B cell (primary cell): ENCODE results near the gene NAPA. TPM values are rescaled to one million over a fixed set of nuclear protein-coding genes. Genes with fewer than 3 reads are reported as not detected.

ENCODE experiments used
- ATAC-seq: fragments of 200-7000 bp; cut with Tn5 transposase; one replicate; pipeline ENCODE4 v1.10.0; 2021; ENCODE audit warnings: low read depth, mild to moderate bottlenecking, moderate number of reproducible peaks, moderate library complexity
- CTCF ChIA-PET: fragments of 350-600 bp; sonication (Branson Sonifier 250); formaldehyde crosslinking; loops from one replicate; lab custom pipeline; 2021; ENCODE audit warnings: antibody characterized with exemption, inconsistent platforms; lab: Charles Lee
- POLR2A ChIA-PET: fragments of 350-600 bp; sonication (Branson Sonifier 250); formaldehyde crosslinking; loops from one replicate; lab custom pipeline; 2021; ENCODE audit warnings: antibody characterized with exemption; lab: Charles Lee
- DNase-seq: peaks from one replicate; pipeline ENCODE4 v3.0.0; 2013
- H2AFZ ChIP-seq: 2 replicates; pipeline ENCODE4 v1.6.1; 2012; ENCODE audit warnings: mild to moderate bottlenecking, low read depth, low read length; ENCODE audit not compliant: insufficient read depth, poor library complexity, severe bottlenecking
- H3K27ac ChIP-seq, 2 donors: 1 replicate in 1 of 2; 2 replicates in 1 of 2; pipeline ENCODE4 v1.5.1; 2012 to 2013; ENCODE audit warnings: low read length in 2 of 2, mild to moderate bottlenecking in 2 of 2, moderate library complexity in 1 of 2
- H3K27me3 ChIP-seq, 4 experiments: fragments of 200-600 bp in 1 of 4; sonication (generic) in 1 of 4; replicated peaks in 1 of 4; 1 replicate in 2 of 4; 2 replicates in 2 of 4; pipeline versions ENCODE4 v1.6.1 to v1.7.0; 2013 to 2016; ENCODE audit warnings: low read length in 3 of 4, mild to moderate bottlenecking in 2 of 4, mixed read lengths in 1 of 4, moderate library complexity in 1 of 4; ENCODE audit not compliant: insufficient read depth in 4 of 4, control insufficient read depth in 3 of 4; ENCODE audit errors: control extremely low read depth in 1 of 4
- H3K36me3 ChIP-seq, 2 experiments: replicated peaks in 1 of 2; 1 replicate in 1 of 2; 2 replicates in 1 of 2; pipeline versions ENCODE4 v1.6.1 to v1.7.1; 2013; ENCODE audit warnings: low read length in 1 of 2; ENCODE audit not compliant: insufficient read depth in 2 of 2, control insufficient read depth in 1 of 2; ENCODE audit errors: control extremely low read depth in 1 of 2, extremely low read depth in 1 of 2
- H3K4me1 ChIP-seq, 2 donors: fragments of 200-600 bp in 1 of 2; sonication (generic) in 1 of 2; 1 replicate in 1 of 2; 2 replicates in 1 of 2; pipeline versions ENCODE4 v1.5.1 to v1.6.1; 2013 to 2017; ENCODE audit warnings: low read length in 2 of 2; ENCODE audit not compliant: control insufficient read depth in 2 of 2, insufficient read depth in 2 of 2
- H3K4me2 ChIP-seq: replicated peaks from 2 replicates; pipeline ENCODE3; 2012; ENCODE audit warnings: mild to moderate bottlenecking, low read depth, low read length; ENCODE audit not compliant: poor library complexity, severe bottlenecking
- H3K4me3 ChIP-seq, 5 experiments: fragments of 200-600 bp in 1 of 5; sonication (generic) in 1 of 5; 1 replicate in 3 of 5; 2 replicates in 2 of 5; pipeline versions ENCODE4 v1.5.1 to v1.7.0; 2011 to 2016; ENCODE audit warnings: low read length in 4 of 5, mild to moderate bottlenecking in 4 of 5, low read depth in 2 of 5, control low read depth in 1 of 5, moderate library complexity in 1 of 5; ENCODE audit not compliant: insufficient read depth in 1 of 5; ENCODE audit errors: control extremely low read depth in 1 of 5, extremely low read depth in 1 of 5
- H3K79me2 ChIP-seq: fragments of 200-600 bp; sonication (generic); one replicate; pipeline ENCODE4 v1.6.0; 2016; ENCODE audit warnings: low read length; ENCODE audit not compliant: control insufficient read depth, insufficient read depth
- H3K9ac ChIP-seq: fragments of 200-600 bp; sonication (generic); 2 replicates; pipeline ENCODE4 v1.6.1; 2017; ENCODE audit warnings: mild to moderate bottlenecking, low read length, moderate library complexity
- H3K9me3 ChIP-seq, 3 donors: one replicate each; pipeline versions ENCODE4 v1.6.1 to v1.7.1; 2013; ENCODE audit warnings: low read length in 2 of 3; ENCODE audit not compliant: control insufficient read depth in 2 of 3, insufficient read depth in 1 of 3; ENCODE audit errors: control extremely low read depth in 1 of 3
- H4K20me1 ChIP-seq: 2 replicates; pipeline ENCODE4 v1.6.0; 2012; ENCODE audit warnings: mild to moderate bottlenecking, low read length; ENCODE audit not compliant: insufficient read depth, control insufficient read depth, poor library complexity, severe bottlenecking
- H3K27ac Mint-ChIP-seq: one replicate; pipeline ENCODE4 v1.8.0; 2021; ENCODE audit warnings: mixed read lengths
- H3K27me3 Mint-ChIP-seq: one replicate; pipeline ENCODE4 v1.8.0; 2021; ENCODE audit warnings: mixed read lengths
- H3K4me1 Mint-ChIP-seq: one replicate; pipeline ENCODE4 v1.8.0; 2021; ENCODE audit warnings: mixed read lengths
- H3K4me3 Mint-ChIP-seq: one replicate; pipeline ENCODE4 v1.8.0; 2021; ENCODE audit warnings: mixed read lengths
- H3K9me3 Mint-ChIP-seq: one replicate; pipeline ENCODE4 v1.8.0; 2022; ENCODE audit warnings: mixed read lengths; ENCODE audit not compliant: insufficient read depth
- EZH2 ChIP-seq: IDR thresholded peaks from 2 replicates; pipeline ENCODE4 v1.6.1; 2012; ENCODE audit warnings: borderline replicate concordance, low read depth, mild to moderate bottlenecking, moderate library complexity, low read length; ENCODE audit not compliant: insufficient read depth, poor library complexity, severe bottlenecking
- WGBS: methylation state at CpG from one replicate; pipeline ENCODE4 v1.1.5; 2013; ENCODE audit warnings: missing lambda C conversion rate; ENCODE audit not compliant: insufficient coverage; 5-methylcytosine and 5-hydroxymethylcytosine counted together
- intact Hi-C: fragments of 100-400 bp; cut with micrococcal nuclease; formaldehyde crosslinking; loops from one replicate; pipeline ENCODE4 v1.10.0; 2022
- polyA plus RNA-seq: library from polyadenylated mRNA; depleted of rRNA; stranded (reverse); fragments of >200 nt; gene quantifications from 2 replicates; pipeline ENCODE4 v1.2.3, GENCODE V29; 2012
- total RNA-seq, 2 donors: library from RNA; stranded (reverse); fragments of 120-200 nt in 1 of 2; gene quantifications; 1 replicate in 1 of 2; 2 replicates in 1 of 2; pipeline versions ENCODE4 v1.2.3 to v1.2.4, GENCODE V29; 2013 to 2022
- TF ChIP-seq, protein P1 (sequence below): fragments of 200-600 bp; IDR thresholded peaks from one replicate; pipeline ENCODE4 v1.8.0; 2022; ENCODE audit warnings: antibody characterized with exemption, mild to moderate bottlenecking

The NAPA gene
- total and polyA plus RNA-seq, 2 donors (not counting 1 experiment from before 2014, with no cell fraction given), result 66.8 to 86.5 TPM

GRCh38 chr19:47531640-47532387 is 17.0 kb upstream of the NAPA start:
- Histone ChIP-seq H3K36me3 (no peaks in the 10 kb centered on the region), H3K9ac (no peak overlapping the region), H3K27me3 (peaks cover 0 to 12% (median under 1%) of the 10 kb centered on the region in 4 experiments), H3K4me3 (no peak overlapping the region), H3K4me2 (no peak overlapping the region), H4K20me1 (no peaks in the 10 kb centered on the region), H3K79me2 (no peaks in the 10 kb centered on the region), H3K4me1 (no peaks in the 10 kb centered on the region), H3K9me3 (peaks cover 0 to 13% (median 0%) of the 10 kb centered on the region in 3 donors), H2AFZ (no peak overlapping the region), H3K27ac (no peak overlapping the region)
- Mint-ChIP-seq H3K4me1 (no peaks in the 10 kb centered on the region), H3K27me3 (peaks cover 20% of the 10 kb centered on the region), H3K9me3 (no peaks in the 10 kb centered on the region), H3K4me3 (no peak overlapping the region), H3K27ac (no peak overlapping the region)
- intact Hi-C loops, result no loop called here
- DNase-seq (no peak), ATAC-seq (no peak)
- ChIA-PET CTCF (interaction anchor here (0.9 kb wide), 1 partner anchor 16 kb away, joined by 3 read pairs; the partner anchor contains the start of gene NAPA), POLR2A (no interaction called here)
- TF ChIP-seq EZH2, result no peak
- TF ChIP-seq, protein P1, sequence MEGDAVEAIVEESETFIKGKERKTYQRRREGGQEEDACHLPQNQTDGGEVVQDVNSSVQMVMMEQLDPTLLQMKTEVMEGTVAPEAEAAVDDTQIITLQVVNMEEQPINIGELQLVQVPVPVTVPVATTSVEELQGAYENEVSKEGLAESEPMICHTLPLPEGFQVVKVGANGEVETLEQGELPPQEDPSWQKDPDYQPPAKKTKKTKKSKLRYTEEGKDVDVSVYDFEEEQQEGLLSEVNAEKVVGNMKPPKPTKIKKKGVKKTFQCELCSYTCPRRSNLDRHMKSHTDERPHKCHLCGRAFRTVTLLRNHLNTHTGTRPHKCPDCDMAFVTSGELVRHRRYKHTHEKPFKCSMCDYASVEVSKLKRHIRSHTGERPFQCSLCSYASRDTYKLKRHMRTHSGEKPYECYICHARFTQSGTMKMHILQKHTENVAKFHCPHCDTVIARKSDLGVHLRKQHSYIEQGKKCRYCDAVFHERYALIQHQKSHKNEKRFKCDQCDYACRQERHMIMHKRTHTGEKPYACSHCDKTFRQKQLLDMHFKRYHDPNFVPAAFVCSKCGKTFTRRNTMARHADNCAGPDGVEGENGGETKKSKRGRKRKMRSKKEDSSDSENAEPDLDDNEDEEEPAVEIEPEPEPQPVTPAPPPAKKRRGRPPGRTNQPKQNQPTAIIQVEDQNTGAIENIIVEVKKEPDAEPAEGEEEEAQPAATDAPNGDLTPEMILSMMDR, result no peak
- WGBS, result 71% methylated on average over 11 of the region's 14 CpGs
